Astrocyte of the spinal cord (primary cell): ENCODE data around the gene PRCP.

Source experiments
- DNase-seq: peaks from one replicate; pipeline ENCODE4 v3.0.0; 2011; ENCODE audit warnings: low read depth, low spot score
- H3K4me3 ChIP-seq: 2 replicates; pipeline ENCODE4 v1.5.1; 2011; ENCODE audit warnings: low read depth, mild to moderate bottlenecking, low read length, moderate library complexity
- in situ Hi-C: cut with HindIII; loops from 2 replicates; pipeline ENCODE4 v1.10.0; 2017; ENCODE audit warnings: low sequenced_read_pairs
- TF ChIP-seq, protein P1 (sequence below): IDR thresholded peaks from 2 replicates; pipeline ENCODE4 v1.5.1; 2012; ENCODE audit warnings: low read depth, mild to moderate bottlenecking, low read length, inconsistent platforms

PRCP gene

GRCh38 chr11:82890936-82891335 is 9.3 kb downstream of the PRCP start:
- in situ Hi-C loops, result no loop called here
- TF ChIP-seq, protein P1, sequence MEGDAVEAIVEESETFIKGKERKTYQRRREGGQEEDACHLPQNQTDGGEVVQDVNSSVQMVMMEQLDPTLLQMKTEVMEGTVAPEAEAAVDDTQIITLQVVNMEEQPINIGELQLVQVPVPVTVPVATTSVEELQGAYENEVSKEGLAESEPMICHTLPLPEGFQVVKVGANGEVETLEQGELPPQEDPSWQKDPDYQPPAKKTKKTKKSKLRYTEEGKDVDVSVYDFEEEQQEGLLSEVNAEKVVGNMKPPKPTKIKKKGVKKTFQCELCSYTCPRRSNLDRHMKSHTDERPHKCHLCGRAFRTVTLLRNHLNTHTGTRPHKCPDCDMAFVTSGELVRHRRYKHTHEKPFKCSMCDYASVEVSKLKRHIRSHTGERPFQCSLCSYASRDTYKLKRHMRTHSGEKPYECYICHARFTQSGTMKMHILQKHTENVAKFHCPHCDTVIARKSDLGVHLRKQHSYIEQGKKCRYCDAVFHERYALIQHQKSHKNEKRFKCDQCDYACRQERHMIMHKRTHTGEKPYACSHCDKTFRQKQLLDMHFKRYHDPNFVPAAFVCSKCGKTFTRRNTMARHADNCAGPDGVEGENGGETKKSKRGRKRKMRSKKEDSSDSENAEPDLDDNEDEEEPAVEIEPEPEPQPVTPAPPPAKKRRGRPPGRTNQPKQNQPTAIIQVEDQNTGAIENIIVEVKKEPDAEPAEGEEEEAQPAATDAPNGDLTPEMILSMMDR, result no peak
- no peak for DNase-seq
- H3K4me3 ChIP-seq, result no peak overlapping the region

DNA sequence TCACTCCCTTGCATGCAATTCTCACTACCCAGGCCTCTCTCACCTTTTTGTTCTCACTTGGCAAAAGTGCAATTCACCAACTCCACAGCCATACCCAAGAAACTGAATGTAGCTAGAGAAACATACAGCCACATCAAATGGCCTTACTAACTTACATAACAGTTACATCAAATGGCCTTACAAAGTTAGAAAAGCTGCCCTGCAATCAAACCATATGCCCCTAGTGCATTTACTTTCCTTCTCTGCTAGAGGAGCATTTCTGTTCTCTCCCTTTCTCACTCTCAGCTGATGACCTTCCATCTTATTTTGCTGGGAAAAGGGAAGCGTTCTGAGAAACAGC is 10.3 kb downstream of the PRCP start:
- no peak for DNase-seq
- H3K4me3 ChIP-seq, result no peak overlapping the region
- in situ Hi-C loops, result no loop called here
- TF ChIP-seq, protein P1, result no peak

DNA sequence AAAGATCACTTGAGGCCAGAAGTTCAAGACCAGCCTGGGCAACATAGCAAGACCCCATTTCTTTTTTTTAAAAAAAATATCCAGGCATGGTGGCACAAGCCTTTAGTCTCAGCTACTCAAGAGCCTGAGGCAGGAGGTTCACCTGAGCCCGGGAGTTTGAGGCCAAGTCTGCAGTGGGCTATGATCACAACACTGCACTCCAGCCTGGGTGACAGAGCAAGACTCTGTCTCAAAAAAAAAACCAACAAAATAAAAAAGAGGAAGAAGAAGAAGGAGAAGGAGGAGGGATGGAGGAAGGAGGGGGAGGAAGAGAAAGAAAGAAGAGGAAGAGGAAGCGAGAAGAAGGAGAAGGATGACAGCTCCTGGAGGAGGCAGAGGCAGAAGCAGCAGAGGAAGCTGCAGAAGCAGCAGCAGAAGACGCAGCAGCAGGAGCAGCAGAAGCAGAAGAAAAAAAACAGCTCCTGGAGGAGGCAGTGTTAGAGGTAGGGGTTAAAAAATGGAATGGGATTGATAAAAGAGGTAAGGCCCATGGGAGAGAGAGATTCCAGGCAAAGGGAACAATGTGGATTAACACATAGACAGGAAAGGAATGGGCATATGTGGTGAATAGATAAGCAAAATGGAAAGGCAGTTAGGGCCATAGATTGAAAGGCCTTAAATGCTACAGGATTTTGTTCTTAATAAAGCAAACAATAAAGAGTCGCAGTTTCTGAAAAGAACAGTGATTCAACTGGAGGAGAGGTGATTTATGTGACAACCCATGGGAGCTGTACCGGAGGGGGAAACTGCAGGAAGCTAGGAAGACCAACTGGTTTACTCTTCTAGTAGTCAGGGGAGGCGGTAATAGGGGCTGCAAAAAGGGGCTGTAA is 10.9 kb downstream of the PRCP start:
- in situ Hi-C loops, result no loop called here
- TF ChIP-seq, protein P1, result no peak
- no peak for DNase-seq
- no peak overlapping the region for H3K4me3 ChIP-seq

- no peak for DNase-seq
- TF ChIP-seq, protein P1, result no peak
Observed at GRCh38 chr11:82883853-82884252, 16.4 kb downstream of the PRCP start.

GRCh38 chr11:82874646-82875523 is 25.3 kb downstream of the PRCP start:
- no peak overlapping the region for H3K4me3 ChIP-seq
- in situ Hi-C loops, result no loop called here
- TF ChIP-seq, protein P1, result no peak
- DNase-seq, result no peak

More at GRCh38 chr11:82883853-82884252, 16.4 kb downstream of the PRCP start:
- in situ Hi-C loops, result no loop called here
- H3K4me3 ChIP-seq, result no peak overlapping the region

- in situ Hi-C loops, result no loop called here
- H3K4me3 ChIP-seq, result no peak overlapping the region
- TF ChIP-seq, protein P1, result no peak
- no peak for DNase-seq
Observed at GRCh38 chr11:82873919-82874333, 26.3 kb downstream of the PRCP start.
